SH-SY5Y (cell line): ENCODE results near the gene TSHZ1.

Source experiments
- GATA2 ChIP-seq: IDR thresholded peaks from 2 replicates; pipeline ENCODE4 v1.6.1; 2011; ENCODE audit warnings: mild to moderate bottlenecking, low read depth, low read length
- GATA3 ChIP-seq: IDR thresholded peaks from 2 replicates; pipeline ENCODE4 v1.6.1; 2011; ENCODE audit warnings: low read depth, mild to moderate bottlenecking, low read length, moderate library complexity

DNA sequence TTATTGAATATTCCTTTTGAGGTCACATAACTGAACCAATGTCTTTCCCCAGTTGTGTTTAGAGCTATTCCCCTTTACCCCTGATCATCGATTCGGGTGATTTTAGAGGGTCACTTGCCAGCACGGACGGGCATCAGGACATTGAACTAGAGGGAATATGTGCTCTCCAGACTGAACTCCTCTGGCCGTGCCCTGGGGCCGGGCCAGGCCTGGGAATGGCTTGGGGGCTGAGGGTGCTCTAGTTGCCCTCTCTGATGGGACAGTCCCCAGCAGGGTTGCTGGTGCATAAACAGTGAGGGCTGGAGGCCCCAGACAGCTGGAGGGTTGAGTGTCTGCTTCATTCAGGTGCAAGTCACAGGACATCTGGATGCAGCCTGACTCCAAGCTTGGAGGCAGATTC, 126.2 kb downstream of the TSHZ1 start:
- TF ChIP-seq GATA2: no peak
- no peak for TF ChIP-seq GATA3
